Right renal cortex interstitium (tissue), 3 donors: ENCODE results near the gene IST1. TPM values are rescaled to one million over a fixed set of nuclear protein-coding genes. Genes with fewer than 3 reads are reported as not detected.

Source experiments
- DNase-seq, 3 donors: peaks; one replicate each; pipeline ENCODE4 v3.0.0-alpha.2; 2013; ENCODE audit warnings: low read depth in 3 of 3, low spot score in 2 of 3
- polyA plus RNA-seq, 3 donors: library from polyadenylated mRNA; unstranded; fragments of 120-200 nt; gene quantifications; one replicate each; pipeline ENCODE4 v1.2.1, GENCODE V29; 2013; ENCODE audit not compliant: insufficient read length in 3 of 3

IST1 gene
- polyA plus RNA-seq, 3 donors: 298 to 301 (median 298) TPM

GRCh38 chr16:71915350-71915749, 20.0 kb downstream of the IST1 start:
- no peak for DNase-seq

GRCh38 chr16:71916397-71916920, 21.1 kb downstream of the IST1 start:
- DNase-seq: no peak

- no peak for DNase-seq
These were observed 22.6 kb downstream of the IST1 start for GRCh38 chr16:71917900-71918299.

- DNase-seq: no peak
These were observed 23.7 kb downstream of the IST1 start for GRCh38 chr16:71919035-71919434.

- no peak for DNase-seq
These were observed 25.3 kb downstream of the IST1 start for GRCh38 chr16:71920658-71921057.

- no peak for DNase-seq
These were observed 28.8 kb downstream of the IST1 start for GRCh38 chr16:71923941-71924690.

GRCh38 chr16:71924710-71925109, 29.4 kb downstream of the IST1 start:
- DNase-seq: no peak

GRCh38 chr16:71927383-71927782, 32.1 kb downstream of the IST1 start:
- no peak for DNase-seq

GRCh38 chr16:71927787-71928186, 32.5 kb downstream of the IST1 start:
- DNase-seq: no peak

GRCh38 chr16:71929048-71929447, 33.7 kb downstream of the IST1 start:
- no peak for DNase-seq

- DNase-seq: no peak
These were observed 34.8 kb downstream of the IST1 start for GRCh38 chr16:71930013-71930563.

GRCh38 chr16:71931001-71931400, 35.7 kb downstream of the IST1 start:
- DNase-seq: no peak

- DNase-seq: no peak
These were observed 36.3 kb downstream of the IST1 start for GRCh38 chr16:71931599-71931998.

- DNase-seq: no peak
These were observed 37.7 kb downstream of the IST1 start for GRCh38 chr16:71933017-71933416.

- no peak for DNase-seq
These were observed 38.8 kb downstream of the IST1 start for GRCh38 chr16:71933913-71934695.

- no peak for DNase-seq
These were observed 42.7 kb downstream of the IST1 start for GRCh38 chr16:71937868-71938510.

GRCh38 chr16:71943887-71944286, 48.6 kb downstream of the IST1 start:
- DNase-seq: no peak

GRCh38 chr16:71945616-71946015, 50.3 kb downstream of the IST1 start:
- DNase-seq: no peak

- no peak for DNase-seq
These were observed 57.5 kb downstream of the IST1 start for GRCh38 chr16:71952825-71953224.

- no peak for DNase-seq
These were observed 58.8 kb downstream of the IST1 start for GRCh38 chr16:71954180-71954579.

GRCh38 chr16:71954699-71955195, 59.4 kb downstream of the IST1 start:
- no peak for DNase-seq
